ENCODE results near the gene STK17A. TPM values are rescaled to one million over a fixed set of nuclear protein-coding genes. Genes with fewer than 3 reads are reported as not detected.

The STK17A gene
- 50.7 and 55.5 TPM in 2 replicates for total RNA-seq

GRCh38 chr7:43582503-43583423 lies at the start of gene STK17A:
Gene STK17A (plus strand): TSS chr7:43583108. CDS start chr7:43583244, 136 bp downstream.

Other genes with a start within 250 kb of the STK17A start
- gene COA1, start 146.4 kb downstream of the STK17A start, total RNA-seq, result 22.2 and 44.0 TPM in 2 replicates
- 19.4 and 20.9 TPM in 2 replicates for gene BLVRA, start 175.6 kb downstream of the STK17A start, total RNA-seq

Measured in bladder microvascular endothelial cell (primary cell).